Brain pericyte (primary cell): ENCODE data around the gene FOXI2.

ENCODE experiments used
- DNase-seq: peaks from one replicate; pipeline ENCODE4 v3.0.0-alpha.2; 2012; ENCODE audit warnings: low read depth, low spot score

Gene FOXI2

GRCh38 chr10:127736915-127737562 is at the start of gene FOXI2:
FOXI2 (plus strand) TSS chr10:127737185; CDS start chr10:127737274, 89 bp downstream.
- DNase-seq = no peak

- no peak for DNase-seq
Observed at GRCh38 chr10:127687548-127687947, 49.4 kb upstream of the FOXI2 start.

- no peak for DNase-seq
Observed at GRCh38 chr10:127690176-127690835, 46.7 kb upstream of the FOXI2 start.

GRCh38 chr10:127694580-127695193 is 42.3 kb upstream of the FOXI2 start:
- no peak for DNase-seq

GRCh38 chr10:127695431-127695830 is 41.6 kb upstream of the FOXI2 start:
- no peak for DNase-seq

GRCh38 chr10:127698886-127699285 is 38.1 kb upstream of the FOXI2 start:
- no peak for DNase-seq

GRCh38 chr10:127699311-127699710 is 37.7 kb upstream of the FOXI2 start:
- no peak for DNase-seq

- DNase-seq = no peak
Observed at GRCh38 chr10:127702271-127702670, 34.7 kb upstream of the FOXI2 start.

GRCh38 chr10:127715249-127715648 is 21.7 kb upstream of the FOXI2 start:
- no peak for DNase-seq

- no peak for DNase-seq
Observed at GRCh38 chr10:127715782-127716378, 21.1 kb upstream of the FOXI2 start.

GRCh38 chr10:127720142-127720541 is 16.8 kb upstream of the FOXI2 start:
- DNase-seq = no peak

GRCh38 chr10:127720903-127721302 is 16.1 kb upstream of the FOXI2 start:
- no peak for DNase-seq

GRCh38 chr10:127734753-127735152 is 2.2 kb upstream of the FOXI2 start:
- no peak for DNase-seq

- no peak for DNase-seq
Observed at GRCh38 chr10:127735156-127735555, 1.8 kb upstream of the FOXI2 start.

- no peak for DNase-seq
Observed at GRCh38 chr10:127735723-127736221, 1.2 kb upstream of the FOXI2 start.

- DNase-seq = no peak
Observed at GRCh38 chr10:127736222-127736914, 617 bp upstream of the FOXI2 start.

GRCh38 chr10:127737563-127738511 is 852 bp downstream of the FOXI2 start:
- DNase-seq = no peak

GRCh38 chr10:127738512-127739424 is 1.8 kb downstream of the FOXI2 start:
- DNase-seq = no peak

- no peak for DNase-seq
Observed at GRCh38 chr10:127739908-127740307, 2.9 kb downstream of the FOXI2 start.

GRCh38 chr10:127740596-127740995 is 3.6 kb downstream of the FOXI2 start:
- DNase-seq = no peak
